Testis (tissue), 2 donors: Measurements from ENCODE around the gene KCNE2.

Experiments
- CTCF ChIP-seq, 3 experiments: fragments of 450-650 bp in 2 of 3; fragments of 200-600 bp in 1 of 3; sonication (generic) in 1 of 3; IDR thresholded peaks; one replicate each; pipeline ENCODE4 v1.5.1; 2016 to 2019; ENCODE audit warnings: antibody characterized with exemption in 3 of 3, mild to moderate bottlenecking in 2 of 3, moderate library complexity in 1 of 3
- POLR2A ChIP-seq: fragments of 450-650 bp; IDR thresholded peaks from one replicate; pipeline ENCODE4 v1.6.1; 2017; ENCODE audit warnings: antibody characterized with exemption, mild to moderate bottlenecking, moderate library complexity

- no peak for TF ChIP-seq CTCF (IDR thresholded peaks at IDR 0.05)
- TF ChIP-seq POLR2A: no peak
These were observed 3.1 kb upstream of the KCNE2 start for GRCh38 chr21:34360488-34361241.
